T-helper 17 cell (primary cell): ENCODE measurements around the gene MARS1. TPM values are rescaled to one million over a fixed set of nuclear protein-coding genes. Genes with fewer than 3 reads are reported as not detected.

Experiments
- ATAC-seq: fragments of 150-1000 bp; cut with Tn5 transposase; 2 replicates; pipeline ENCODE4 v1.10.0; 2021; ENCODE audit warnings: mild to moderate bottlenecking, moderate library complexity
- DNase-seq, 3 donors: peaks; one replicate each; pipeline versions ENCODE4 v3.0.0 to v3.0.0-alpha.2; 2020 to 2021
- H3K9me3 ChIP-seq: one replicate; pipeline ENCODE4 v1.7.0; 2013; ENCODE audit warnings: low read length, mild to moderate bottlenecking; ENCODE audit not compliant: control insufficient read depth, poor library complexity, severe bottlenecking
- H3K27ac Mint-ChIP-seq: one replicate; pipeline ENCODE4 v1.8.0; 2022; ENCODE audit warnings: mild to moderate bottlenecking, moderate library complexity, mixed read lengths
- H3K27me3 Mint-ChIP-seq: one replicate; pipeline ENCODE4 v1.8.0; 2022; ENCODE audit warnings: mixed read lengths
- H3K36me3 Mint-ChIP-seq: one replicate; pipeline ENCODE4 v1.8.0; 2022; ENCODE audit warnings: low read depth, mixed read lengths
- H3K4me1 Mint-ChIP-seq: one replicate; pipeline ENCODE4 v1.8.0; 2022; ENCODE audit warnings: mild to moderate bottlenecking, mixed read lengths
- H3K4me3 Mint-ChIP-seq: one replicate; pipeline ENCODE4 v1.8.0; 2022; ENCODE audit warnings: mild to moderate bottlenecking, moderate library complexity, mixed read lengths
- total RNA-seq, 4 donors: library from RNA in 2 of 4; stranded (reverse) in 2 of 4; gene quantifications; one replicate each; pipeline ENCODE4 v1.2.3 and lab custom pipeline; 2022 to 2026

MARS1 gene
- total RNA-seq, 2 donors from 2014 or later, result 175 to 180 TPM

GRCh38 chr12:57460841-57461275 is 27.0 kb upstream of the MARS1 start:
- peaks cover 51% of the 10 kb centered on the region for H3K4me1 Mint-ChIP-seq

DNA sequence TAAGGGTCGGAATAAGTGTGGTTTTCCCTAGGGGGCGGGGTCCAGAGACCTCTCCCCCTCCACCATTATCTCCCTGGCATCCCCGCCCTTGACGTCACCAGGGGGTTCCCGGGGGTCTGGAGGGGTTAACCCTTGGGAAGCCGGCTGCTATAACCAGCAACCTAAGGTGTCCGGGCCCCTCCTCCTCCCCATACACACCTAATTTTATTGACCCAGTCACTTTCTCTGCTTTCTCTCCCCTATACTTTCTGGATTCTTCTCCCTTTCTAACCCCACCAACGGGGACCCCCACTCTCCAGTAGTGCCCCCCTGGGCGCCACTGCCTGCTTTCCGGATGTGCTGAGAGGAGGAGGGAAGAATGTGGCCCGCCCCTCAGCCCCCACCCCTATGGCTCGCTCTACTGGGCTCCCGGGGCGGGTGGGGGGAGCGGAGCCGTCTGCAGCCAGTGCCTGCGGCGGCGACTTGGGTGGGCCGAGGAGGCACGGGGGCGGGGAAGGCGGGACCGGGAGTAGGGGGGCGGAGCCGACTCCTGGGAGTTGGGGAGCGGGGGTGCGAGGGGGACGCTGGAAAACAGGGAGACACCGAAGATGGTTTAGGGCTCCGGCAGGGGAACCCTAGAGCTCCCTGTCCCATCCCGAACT is 26.5 kb upstream of the MARS1 start:
- peaks cover 49% of the 10 kb centered on the region for H3K4me1 Mint-ChIP-seq
- H3K27ac Mint-ChIP-seq, result peak overlapping the region; percentile 94
- H3K9me3 ChIP-seq, result no peaks in the 10 kb centered on the region
- ATAC-seq, result no peak
- H3K4me3 Mint-ChIP-seq, result peak overlapping the region; percentile 99
- DNase-seq, result peak in 2 of 3 donors; percentile 34 to 41
- H3K36me3 Mint-ChIP-seq, result peaks cover 2% of the 10 kb centered on the region
- H3K27me3 Mint-ChIP-seq, result peaks cover 15% of the 10 kb centered on the region

More at GRCh38 chr12:57460841-57461275, 27.0 kb upstream of the MARS1 start:
- Mint-ChIP-seq H3K36me3 (peaks cover 2% of the 10 kb centered on the region), H3K4me3 (peak overlapping the region; percentile 99), H3K27me3 (peaks cover 15% of the 10 kb centered on the region), H3K27ac (peak overlapping the region; percentile 51)
- no peak for ATAC-seq
- DNase-seq, result no peak
- no peaks in the 10 kb centered on the region for H3K9me3 ChIP-seq

GRCh38 chr12:57461917-57462250 is 26.0 kb upstream of the MARS1 start:
- peaks cover 2% of the 10 kb centered on the region for H3K36me3 Mint-ChIP-seq
- DNase-seq (peak in 1 of 3 donors; percentile 12), ATAC-seq (no peak)
- H3K4me1 Mint-ChIP-seq, result peaks cover 47% of the 10 kb centered on the region
- peak overlapping the region; percentile 99 for H3K4me3 Mint-ChIP-seq
- no peaks in the 10 kb centered on the region for H3K9me3 ChIP-seq
- peaks cover 15% of the 10 kb centered on the region for H3K27me3 Mint-ChIP-seq
- H3K27ac Mint-ChIP-seq, result peak overlapping the region; percentile 94

GRCh38 chr12:57462251-57462911 is 25.5 kb upstream of the MARS1 start:
- Mint-ChIP-seq H3K4me1 (peaks cover 50% of the 10 kb centered on the region), H3K27me3 (peaks cover 15% of the 10 kb centered on the region)
- no peaks in the 10 kb centered on the region for H3K9me3 ChIP-seq

GRCh38 chr12:57462912-57463253 is 25.0 kb upstream of the MARS1 start:
- peaks cover 15% of the 10 kb centered on the region for H3K27me3 Mint-ChIP-seq
- peak overlapping the region; percentile 94 for H3K27ac Mint-ChIP-seq
- peaks cover 2% of the 10 kb centered on the region for H3K36me3 Mint-ChIP-seq
- no peak for DNase-seq
- peak overlapping the region; percentile 99 for H3K4me3 Mint-ChIP-seq
- no peak for ATAC-seq
- no peaks in the 10 kb centered on the region for H3K9me3 ChIP-seq
- peaks cover 53% of the 10 kb centered on the region for H3K4me1 Mint-ChIP-seq

More at GRCh38 chr12:57462251-57462911, 25.5 kb upstream of the MARS1 start:
- Mint-ChIP-seq H3K27ac (peak overlapping the region; percentile 94), H3K4me3 (peak overlapping the region; percentile 99), H3K36me3 (peaks cover 2% of the 10 kb centered on the region)
- DNase-seq, result peak; percentile 68 to 86 (median 78)
- ATAC-seq, result peak; percentile 79

DNA sequence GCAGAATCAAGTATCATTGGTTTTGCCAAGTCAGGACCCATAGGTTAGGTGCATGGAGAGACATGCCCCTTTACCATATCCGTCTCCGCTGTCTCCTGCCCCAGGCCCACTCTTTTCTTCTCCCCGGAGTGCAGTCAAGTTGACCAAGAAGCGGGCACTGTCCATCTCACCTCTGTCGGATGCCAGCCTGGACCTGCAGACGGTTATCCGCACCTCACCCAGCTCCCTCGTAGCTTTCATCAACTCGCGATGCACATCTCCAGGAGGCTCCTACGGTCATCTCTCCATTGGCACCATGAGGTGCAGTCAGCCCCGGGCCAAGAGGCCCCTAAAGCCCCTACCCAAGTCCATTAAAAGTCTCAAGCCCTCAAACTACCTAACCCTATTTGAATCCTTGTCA is 23.3 kb upstream of the MARS1 start:
- DNase-seq (no peak), ATAC-seq (no peak)
- H3K9me3 ChIP-seq, result no peaks in the 10 kb centered on the region
- H3K27me3 Mint-ChIP-seq, result peaks cover 15% of the 10 kb centered on the region
- H3K4me1 Mint-ChIP-seq, result peaks cover 47% of the 10 kb centered on the region
- peak overlapping the region; percentile 79 for H3K27ac Mint-ChIP-seq
- H3K36me3 Mint-ChIP-seq, result peaks cover 5% of the 10 kb centered on the region
- no peak overlapping the region for H3K4me3 Mint-ChIP-seq

DNA sequence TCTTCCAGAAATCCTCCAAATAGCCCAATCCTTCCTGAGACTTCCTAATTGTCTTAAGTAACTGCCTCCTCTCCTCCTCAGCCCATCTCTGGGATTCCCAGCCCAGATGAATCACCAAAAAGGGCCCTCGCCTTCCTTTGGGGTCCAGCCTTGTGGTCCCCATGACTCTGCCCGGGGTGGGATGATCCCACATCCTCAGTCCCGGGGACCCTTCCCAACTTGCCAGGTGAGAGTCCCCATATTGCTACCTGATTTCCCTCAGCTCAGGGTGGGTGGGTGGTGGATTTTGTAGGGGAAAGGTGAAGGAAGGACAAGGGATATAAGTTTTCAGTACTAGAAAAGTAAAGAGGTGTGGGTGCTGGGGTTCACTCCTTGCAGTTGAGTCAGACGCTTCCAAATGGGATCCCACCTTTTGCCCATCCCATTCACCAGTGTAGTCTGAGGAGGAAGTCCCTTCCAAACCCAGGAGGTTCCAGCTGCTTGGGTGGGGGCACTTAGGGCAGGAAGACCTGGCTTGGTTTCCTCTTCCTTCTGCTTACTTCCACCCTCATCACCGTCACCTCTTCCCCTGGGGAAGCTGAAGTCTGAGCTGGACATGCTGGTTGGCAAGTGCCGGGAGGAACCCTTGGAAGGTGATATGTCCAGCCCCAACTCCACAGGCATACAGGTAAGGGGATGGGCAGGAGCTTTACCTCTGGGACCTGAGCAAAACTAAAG is 22.7 kb upstream of the MARS1 start:
- peaks cover 5% of the 10 kb centered on the region for H3K36me3 Mint-ChIP-seq
- peaks cover 43% of the 10 kb centered on the region for H3K4me1 Mint-ChIP-seq
- no peaks in the 10 kb centered on the region for H3K9me3 ChIP-seq
- H3K27me3 Mint-ChIP-seq, result peaks cover 14% of the 10 kb centered on the region
- DNase-seq (no peak), ATAC-seq (no peak)
- no peak overlapping the region for H3K4me3 Mint-ChIP-seq
- H3K27ac Mint-ChIP-seq, result peak overlapping the region; percentile 79

- Mint-ChIP-seq H3K27ac (peak overlapping the region; percentile 79), H3K4me3 (peak overlapping the region; percentile 64), H3K4me1 (peaks cover 39% of the 10 kb centered on the region), H3K27me3 (peaks cover 10% of the 10 kb centered on the region), H3K36me3 (peaks cover 5% of the 10 kb centered on the region)
- H3K9me3 ChIP-seq, result no peaks in the 10 kb centered on the region
- DNase-seq, result no peak
- no peak for ATAC-seq
These were observed 21.9 kb upstream of the MARS1 start for GRCh38 chr12:57465747-57466505.

GRCh38 chr12:57467212-57467874 is 20.5 kb upstream of the MARS1 start:
- ATAC-seq (no peak), DNase-seq (no peak)
- no peaks in the 10 kb centered on the region for H3K9me3 ChIP-seq
- H3K36me3 Mint-ChIP-seq, result peaks cover 5% of the 10 kb centered on the region
- H3K4me3 Mint-ChIP-seq, result no peak overlapping the region
- peaks cover 5% of the 10 kb centered on the region for H3K27me3 Mint-ChIP-seq
- H3K4me1 Mint-ChIP-seq, result peaks cover 38% of the 10 kb centered on the region
- H3K27ac Mint-ChIP-seq, result peak overlapping the region; percentile 79

- no peak for DNase-seq
- H3K9me3 ChIP-seq, result no peaks in the 10 kb centered on the region
- ATAC-seq, result no peak
- Mint-ChIP-seq H3K4me3 (peak overlapping the region; percentile 68), H3K36me3 (peaks cover 3% of the 10 kb centered on the region), H3K27ac (peak overlapping the region; percentile 79), H3K4me1 (peaks cover 37% of the 10 kb centered on the region), H3K27me3 (no peaks in the 10 kb centered on the region)
These were observed 20.0 kb upstream of the MARS1 start for GRCh38 chr12:57467915-57468314.

DNA sequence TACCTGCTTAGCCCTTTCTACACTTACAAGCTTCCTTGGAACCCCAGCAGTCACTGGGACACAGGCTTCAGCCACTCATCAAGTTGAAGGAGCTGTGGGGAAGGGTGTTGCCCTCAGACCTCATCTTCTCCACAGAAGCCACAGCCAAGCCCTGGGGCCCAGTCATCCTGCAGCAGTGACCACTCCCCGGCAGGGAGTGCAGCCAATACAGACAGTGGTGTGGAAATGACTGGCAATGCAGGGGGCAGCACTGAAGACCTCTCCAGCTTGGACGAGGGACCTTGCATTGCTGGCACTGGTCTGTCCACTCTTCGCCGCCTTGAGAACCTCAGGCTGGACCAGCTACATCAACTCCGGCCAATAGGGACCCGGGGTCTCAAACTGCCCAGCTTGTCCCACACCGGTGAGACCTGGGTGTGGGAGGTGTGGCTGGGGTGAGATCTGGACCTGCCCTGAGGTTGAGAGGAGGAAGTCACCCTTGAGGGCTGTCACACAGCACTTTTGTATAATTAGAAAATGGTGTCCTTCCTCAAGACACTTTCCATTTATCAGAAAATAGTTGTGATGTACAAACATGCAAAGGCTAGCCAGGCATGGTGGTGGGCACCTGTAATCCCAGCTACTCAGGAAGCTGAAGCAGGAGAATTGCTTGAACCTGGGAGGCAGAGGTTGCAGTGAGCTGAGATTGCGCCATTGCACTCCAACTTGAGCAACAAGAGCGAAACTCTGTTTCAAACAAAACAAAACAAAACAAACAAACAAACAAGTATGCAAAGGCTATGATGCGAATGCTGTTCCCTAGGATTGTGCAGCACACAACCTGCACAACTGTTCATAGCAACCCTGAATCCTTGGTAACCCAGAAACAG is 18.3 kb upstream of the MARS1 start:
- no peak for ATAC-seq
- peak overlapping the region; percentile 79 for H3K27ac Mint-ChIP-seq
- H3K4me1 Mint-ChIP-seq, result peaks cover 42% of the 10 kb centered on the region

More for the DNA sequence above, 18.3 kb upstream of the MARS1 start:
- DNase-seq, result no peak
- Mint-ChIP-seq H3K4me3 (no peak overlapping the region), H3K27me3 (no peaks in the 10 kb centered on the region), H3K36me3 (peaks cover 14% of the 10 kb centered on the region)
- no peaks in the 10 kb centered on the region for H3K9me3 ChIP-seq
